Caco-2 (cell line): ENCODE measurements around the gene CDYL2. TPM values are rescaled to one million over a fixed set of nuclear protein-coding genes. Genes with fewer than 3 reads are reported as not detected.

Experiments used
- BruUV-seq: library from RNA; stranded (reverse); fragments of 400-500 nt; replicated peaks from 2 replicates; lab custom pipeline; 2021; lab: Mats Ljungman, UMichigan
- CTCF ChIA-PET: fragments of 300-600 bp; sonication (Branson Sonifier 250); formaldehyde crosslinking; loops from one replicate; lab custom pipeline; 2022; ENCODE audit warnings: antibody characterized with exemption; lab: Charles Lee
- POLR2A ChIA-PET: fragments of 300-600 bp; sonication (Branson Sonifier 250); formaldehyde crosslinking; loops from one replicate; lab custom pipeline; 2022; ENCODE audit warnings: antibody characterized with exemption; lab: Charles Lee
- DNase-seq, 2 experiments: peaks; one replicate each; pipeline versions ENCODE4 v3.0.0 to v3.0.0-alpha.2; 2020 to 2022
- H3K27me3 ChIP-seq: replicated peaks from 2 replicates; pipeline ENCODE4 v1.6.0; 2011; ENCODE audit warnings: low read length; ENCODE audit not compliant: control insufficient read depth, insufficient read depth
- H3K36me3 ChIP-seq: 2 replicates; pipeline ENCODE4 v1.5.1; 2011; ENCODE audit warnings: low read length; ENCODE audit not compliant: control insufficient read depth, insufficient read depth
- H3K4me1 ChIP-seq: fragments of 250-450 bp; sonication (Bioruptor Pico); 2 replicates; pipeline ENCODE4 v1.5.1; 2020; ENCODE audit warnings: mild to moderate bottlenecking
- H3K4me3 ChIP-seq: 2 replicates; pipeline ENCODE4 v1.5.1; 2011; ENCODE audit warnings: low read depth, mild to moderate bottlenecking, control low read depth, low read length
- H3K9me3 ChIP-seq: fragments of 250-450 bp; sonication (Bioruptor Pico); 2 replicates; pipeline ENCODE4 v1.5.1; 2020; ENCODE audit warnings: mild to moderate bottlenecking, moderate library complexity
- H3K27ac Mint-ChIP-seq: one replicate; pipeline ENCODE4 v1.8.0; 2022; ENCODE audit warnings: mixed read lengths; ENCODE audit not compliant: unreplicated experiment
- H3K27me3 Mint-ChIP-seq: one replicate; pipeline ENCODE4 v1.8.0; 2022; ENCODE audit warnings: mixed read lengths; ENCODE audit not compliant: insufficient read depth, unreplicated experiment
- H3K36me3 Mint-ChIP-seq: one replicate; pipeline ENCODE4 v1.8.0; 2022; ENCODE audit warnings: mild to moderate bottlenecking, mixed read lengths; ENCODE audit not compliant: insufficient read depth, unreplicated experiment
- H3K4me1 Mint-ChIP-seq: one replicate; pipeline ENCODE4 v1.8.0; 2022; ENCODE audit warnings: low read depth, mixed read lengths; ENCODE audit not compliant: unreplicated experiment
- H3K4me3 Mint-ChIP-seq: one replicate; pipeline ENCODE4 v1.8.0; 2022; ENCODE audit warnings: mild to moderate bottlenecking, moderate library complexity, mixed read lengths; ENCODE audit not compliant: unreplicated experiment
- H3K9me3 Mint-ChIP-seq: one replicate; pipeline ENCODE4 v1.8.0; 2022; ENCODE audit warnings: mixed read lengths; ENCODE audit not compliant: unreplicated experiment
- CTCF ChIP-seq, 2 experiments: fragments of 200-600 bp in 1 of 2; IDR thresholded peaks; 1 replicate in 1 of 2; 2 replicates in 1 of 2; pipeline versions ENCODE4 v1.5.1 to v1.8.0; 2011 to 2022; ENCODE audit warnings: antibody characterized with exemption in 1 of 2, control low read depth in 1 of 2, inconsistent platforms in 1 of 2, low read depth in 1 of 2, low read length in 1 of 2, mild to moderate bottlenecking in 1 of 2, moderate library complexity in 1 of 2; ENCODE audit not compliant: insufficient read depth in 1 of 2, severe bottlenecking in 1 of 2, unreplicated experiment in 1 of 2
- intact Hi-C: fragments of 100-400 bp; cut with micrococcal nuclease; formaldehyde crosslinking; loops from one replicate; pipeline ENCODE4 v1.10.0; 2022; ENCODE audit not compliant: unreplicated experiment
- total RNA-seq: library from RNA; stranded (reverse); gene quantifications from 2 replicates; pipeline ENCODE4 v1.2.3, GENCODE V29; 2022

The CDYL2 gene
- total RNA-seq, 1 experiment from 2014 or later, result 1.8 TPM

- Mint-ChIP-seq H3K4me1 (no peaks in the 10 kb centered on the region), H3K27me3 (peaks cover 6% of the 10 kb centered on the region), H3K4me3 (no peak overlapping the region), H3K9me3 (no peaks in the 10 kb centered on the region), H3K36me3 (no peaks in the 10 kb centered on the region), H3K27ac (no peak overlapping the region)
- no peak for DNase-seq
- TF ChIP-seq CTCF (IDR thresholded peaks at IDR 0.05; ENCODE audit: insufficient read depth in 1 of 2, low read depth in 1 of 2, low read length in 1 of 2, severe bottlenecking in 1 of 2, unreplicated experiment in 1 of 2), result no peak
- POLR2A ChIA-PET, result no interaction called here
- no TSS peak for BruUV-seq
- H3K4me3 ChIP-seq, result no peak overlapping the region
- no peaks in the 10 kb centered on the region for H3K36me3 ChIP-seq
- intact Hi-C loops, result no loop called here
- no peaks in the 10 kb centered on the region for H3K9me3 ChIP-seq
- no peaks in the 10 kb centered on the region for H3K4me1 ChIP-seq
- H3K27me3 ChIP-seq, result no peaks in the 10 kb centered on the region
- CTCF ChIA-PET, result no interaction called here
Observed at GRCh38 chr16:80751167-80751566, 53.2 kb downstream of the CDYL2 start.

GRCh38 chr16:80746231-80746630 is 58.2 kb downstream of the CDYL2 start:
- Histone ChIP-seq H3K27me3 (no peaks in the 10 kb centered on the region), H3K9me3 (no peaks in the 10 kb centered on the region), H3K36me3 (no peaks in the 10 kb centered on the region), H3K4me1 (no peaks in the 10 kb centered on the region), H3K4me3 (no peak overlapping the region)
- no TSS peak for BruUV-seq
- no peaks in the 10 kb centered on the region for H3K36me3 Mint-ChIP-seq
- no peak overlapping the region for H3K4me3 Mint-ChIP-seq
- ChIA-PET POLR2A (no interaction called here), CTCF (no interaction called here)
- H3K27ac Mint-ChIP-seq, result no peak overlapping the region
- intact Hi-C loops, result no loop called here
- H3K27me3 Mint-ChIP-seq, result peaks cover 6% of the 10 kb centered on the region
- no peaks in the 10 kb centered on the region for H3K9me3 Mint-ChIP-seq
- no peak for DNase-seq
- no peaks in the 10 kb centered on the region for H3K4me1 Mint-ChIP-seq
- no peak for TF ChIP-seq CTCF (IDR thresholded peaks at IDR 0.05; ENCODE audit: insufficient read depth in 1 of 2, low read depth in 1 of 2, low read length in 1 of 2, severe bottlenecking in 1 of 2, unreplicated experiment in 1 of 2)

GRCh38 chr16:80744856-80745255 is 59.5 kb downstream of the CDYL2 start:
- Histone ChIP-seq H3K27me3 (no peaks in the 10 kb centered on the region), H3K36me3 (no peaks in the 10 kb centered on the region), H3K9me3 (peaks cover 4% of the 10 kb centered on the region; the same call in 1 of the 2 replicates), H3K4me3 (no peak overlapping the region), H3K4me1 (no peaks in the 10 kb centered on the region)
- DNase-seq, result no peak
- TF ChIP-seq CTCF (IDR thresholded peaks at IDR 0.05; ENCODE audit: insufficient read depth in 1 of 2, low read depth in 1 of 2, low read length in 1 of 2, severe bottlenecking in 1 of 2, unreplicated experiment in 1 of 2), result no peak
- H3K4me3 Mint-ChIP-seq, result no peak overlapping the region
- H3K27ac Mint-ChIP-seq, result no peak overlapping the region
- H3K4me1 Mint-ChIP-seq, result no peaks in the 10 kb centered on the region
- H3K27me3 Mint-ChIP-seq, result peaks cover 6% of the 10 kb centered on the region
- ChIA-PET POLR2A (no interaction called here), CTCF (no interaction called here)
- intact Hi-C loops, result no loop called here
- BruUV-seq, result no TSS peak
- H3K36me3 Mint-ChIP-seq, result no peaks in the 10 kb centered on the region
- H3K9me3 Mint-ChIP-seq, result no peaks in the 10 kb centered on the region
